HTR-8/SVneo (cell line): ENCODE results near the gene TP53TG5.

ENCODE experiments used
- DNase-seq: peaks from one replicate; pipeline ENCODE4 v3.0.0; 2011; ENCODE audit warnings: low spot score, mixed read lengths; ENCODE audit not compliant: insufficient read length
- FAIRE-seq: peaks from 2 replicates; lab custom pipeline; 2011; peaks lifted over from hg19 to GRCh38; lab: Jason Lieb, UNC

TP53TG5 gene

DNA sequence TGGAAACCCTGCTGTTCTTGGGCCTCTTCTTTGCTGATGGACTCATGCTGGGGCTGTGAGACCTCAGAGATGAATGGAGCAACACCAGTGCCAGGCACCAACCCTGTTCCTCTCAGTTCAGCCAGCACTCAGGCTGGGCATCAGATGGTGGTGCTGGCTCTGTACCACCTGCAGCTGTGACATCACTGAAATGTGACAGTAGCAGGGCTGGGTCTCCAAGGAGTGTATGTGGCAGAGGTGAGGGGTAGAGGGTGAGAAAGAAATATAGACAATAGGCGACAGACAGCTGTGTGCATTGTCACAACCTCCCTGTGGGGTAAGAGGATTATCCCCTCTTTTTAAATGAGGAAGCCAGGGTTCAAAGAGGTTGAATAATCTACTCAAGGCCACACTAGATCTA, at the start of gene TP53TG5:
TP53TG5 (minus strand) TSS at position 135 of the 400 bp plus-strand sequence; CDS start at position 46, 89 bp downstream.
- FAIRE-seq (peak; percentile 9), DNase-seq (no peak)

DNA sequence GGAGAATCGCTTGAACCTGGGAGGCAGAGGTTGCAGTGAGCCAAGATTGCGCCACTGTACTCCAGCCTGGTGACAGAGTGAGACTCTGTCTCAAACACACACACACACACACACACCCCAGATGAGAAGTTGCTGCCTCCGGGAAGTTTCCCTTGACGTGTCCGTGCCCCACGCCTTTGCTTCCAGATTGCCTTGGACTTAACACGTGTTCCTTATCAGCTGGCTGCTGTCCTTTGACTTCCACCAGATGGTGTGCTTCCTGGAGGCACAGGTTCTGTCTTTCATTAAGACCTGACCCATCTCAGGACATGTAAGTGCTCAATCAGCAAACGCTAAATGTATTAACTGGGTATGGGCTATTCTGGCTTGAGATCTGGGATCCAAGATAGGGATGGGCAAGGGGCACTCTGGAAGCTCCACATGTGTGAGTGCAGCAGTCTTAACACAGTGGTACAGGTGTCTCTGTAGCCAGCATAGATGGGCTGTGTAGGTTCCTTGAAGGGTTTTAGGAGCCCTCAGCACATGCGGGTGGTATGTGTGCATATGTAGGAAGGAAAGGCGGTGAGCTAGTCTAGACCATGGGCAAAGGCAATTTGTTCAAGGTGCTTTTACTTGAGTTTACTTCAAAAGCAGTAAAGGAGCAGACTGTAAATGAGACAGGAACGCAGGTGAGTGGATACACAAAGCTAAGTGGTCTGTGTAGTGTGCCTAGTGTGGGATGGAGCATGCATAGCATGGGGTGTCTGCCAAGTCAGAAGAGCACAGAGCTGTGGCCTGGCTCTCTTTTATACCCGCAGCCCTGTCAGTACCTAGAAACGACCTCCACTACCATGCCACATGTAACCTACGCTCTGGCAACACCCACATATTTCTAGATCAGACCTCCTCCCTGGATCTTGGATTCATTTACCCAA, 49.4 kb upstream of the TP53TG5 start:
- peak; percentile 87 for FAIRE-seq
- DNase-seq, result no peak

DNA sequence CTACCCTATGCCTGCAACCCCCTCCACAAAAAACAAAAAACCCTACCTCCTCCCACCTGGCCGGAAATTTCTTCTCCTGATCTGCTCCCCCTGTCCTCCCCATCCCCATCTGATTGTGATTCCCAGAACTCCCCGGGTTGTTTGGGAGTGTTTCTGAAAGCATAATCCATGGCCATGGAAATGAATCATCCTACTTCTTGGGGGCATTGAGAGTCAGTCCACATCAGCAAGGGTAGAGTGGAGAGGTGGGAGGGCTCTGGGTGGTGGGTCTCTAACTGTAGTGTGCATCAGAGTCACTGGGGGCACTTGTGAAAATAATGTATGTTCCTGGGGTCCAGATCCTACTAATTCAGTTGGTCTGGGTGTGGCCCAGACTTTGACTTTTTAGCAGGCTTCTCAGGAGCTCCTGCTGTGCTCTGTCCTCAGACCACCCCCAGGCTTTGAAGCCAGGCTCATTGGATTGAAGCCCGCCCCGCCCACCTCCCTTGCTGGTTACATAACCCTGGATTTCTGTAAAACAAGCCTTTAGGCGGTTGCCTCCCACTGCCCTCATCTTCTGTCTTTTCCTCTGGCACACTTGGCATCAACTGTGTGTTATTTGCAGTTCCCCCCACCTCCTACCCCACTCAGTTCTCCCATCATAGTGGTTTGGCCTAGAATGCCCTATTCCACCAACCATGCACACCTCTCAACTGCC, 48.3 kb upstream of the TP53TG5 start:
- DNase-seq, result no peak
- peak; percentile 31 for FAIRE-seq

DNA sequence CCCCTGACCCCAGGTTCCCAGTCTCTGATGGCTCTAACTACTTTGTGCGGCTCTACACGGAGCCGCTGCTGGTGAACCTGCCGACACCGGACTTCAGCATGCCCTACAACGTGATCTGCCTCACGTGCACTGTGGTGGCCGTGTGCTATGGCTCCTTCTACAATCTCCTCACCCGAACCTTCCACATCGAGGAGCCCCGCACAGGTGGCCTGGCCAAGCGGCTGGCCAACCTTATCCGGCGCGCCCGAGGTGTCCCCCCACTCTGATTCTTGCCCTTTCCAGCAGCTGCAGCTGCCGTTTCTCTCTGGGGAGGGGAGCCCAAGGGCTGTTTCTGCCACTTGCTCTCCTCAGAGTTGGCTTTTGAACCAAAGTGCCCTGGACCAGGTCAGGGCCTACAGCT, 47.4 kb upstream of the TP53TG5 start:
- FAIRE-seq (no peak), DNase-seq (no peak)

DNA sequence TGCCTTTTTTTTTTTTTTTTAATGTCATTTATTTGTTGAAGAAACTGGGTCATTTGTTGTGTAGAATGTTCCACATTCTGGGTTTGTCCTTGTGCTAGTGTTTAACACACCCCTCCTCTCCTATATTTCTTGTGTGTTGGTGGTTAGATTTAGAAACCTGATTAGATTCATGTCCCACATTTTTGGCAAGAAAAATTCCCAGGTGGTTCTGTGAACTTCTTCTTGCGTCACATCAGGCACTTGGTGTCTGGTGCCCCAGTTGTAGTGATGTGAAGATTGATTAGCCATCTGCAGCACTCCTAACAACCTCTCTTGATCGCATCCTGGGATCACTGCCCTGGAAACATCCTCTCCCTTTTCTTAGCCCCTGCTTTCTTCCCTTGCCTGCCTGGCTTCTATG, 45.6 kb upstream of the TP53TG5 start:
- no peak for DNase-seq
- no peak for FAIRE-seq

DNA sequence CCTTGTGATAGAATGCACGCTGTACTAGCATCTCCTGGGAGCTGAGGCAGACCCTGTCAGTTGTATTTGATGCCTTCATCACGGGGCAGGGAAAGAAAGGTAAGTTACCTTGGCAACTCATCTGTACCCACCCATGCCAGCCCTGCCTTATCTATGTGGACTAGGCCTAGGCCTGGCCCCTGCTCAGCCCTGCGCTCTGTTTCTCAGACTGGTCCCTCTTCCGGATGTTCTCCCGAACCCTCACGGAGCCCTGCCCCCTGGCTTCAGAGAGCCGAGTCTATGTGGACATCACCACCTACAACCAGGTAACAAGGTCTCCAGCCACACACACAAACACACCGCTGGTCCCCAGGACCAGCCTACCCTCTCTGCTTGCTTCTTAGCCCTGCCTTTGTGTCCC, 42.0 kb upstream of the TP53TG5 start:
- no peak for DNase-seq
- FAIRE-seq, result peak; percentile 58

DNA sequence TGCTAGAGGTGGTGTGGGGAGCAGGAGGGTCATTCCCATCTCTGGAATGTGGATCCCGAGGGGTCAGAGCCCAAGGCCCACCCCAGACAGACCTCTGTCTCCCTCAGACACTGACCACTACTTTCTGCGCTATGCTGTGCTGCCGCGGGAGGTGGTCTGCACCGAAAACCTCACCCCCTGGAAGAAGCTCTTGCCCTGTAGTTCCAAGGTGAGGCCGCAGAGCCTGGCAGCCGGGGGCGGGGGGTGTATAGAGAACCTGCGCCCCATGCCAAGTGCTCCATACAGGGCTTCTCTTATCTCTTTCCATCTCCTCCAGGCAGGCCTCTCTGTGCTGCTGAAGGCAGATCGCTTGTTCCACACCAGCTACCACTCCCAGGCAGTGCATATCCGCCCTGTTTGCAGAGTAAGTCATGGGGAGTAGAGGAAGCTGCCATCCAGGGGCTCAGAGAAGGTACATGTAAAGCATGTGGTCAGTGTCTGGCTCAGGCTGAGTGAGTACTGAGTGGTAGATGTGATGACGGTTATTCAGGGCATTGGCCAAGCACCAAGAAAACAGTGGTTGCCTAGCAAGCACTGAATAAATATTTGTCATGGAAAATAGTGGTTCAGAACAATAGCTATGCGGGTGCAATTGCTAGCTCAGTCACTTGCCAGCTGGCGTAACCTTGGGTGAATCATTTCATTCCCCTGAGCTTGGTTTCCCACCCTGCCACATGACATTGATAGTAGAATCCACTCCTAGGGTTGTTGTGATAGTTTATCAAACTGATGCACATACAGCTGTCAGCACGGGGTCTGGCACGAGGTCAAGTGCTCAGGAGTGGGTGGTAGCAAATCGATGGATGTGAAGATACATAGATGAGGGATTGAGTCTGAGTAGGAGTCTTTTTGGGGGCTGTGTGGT, 41.3 kb upstream of the TP53TG5 start:
- DNase-seq, result no peak
- peak; percentile 80 for FAIRE-seq

DNA sequence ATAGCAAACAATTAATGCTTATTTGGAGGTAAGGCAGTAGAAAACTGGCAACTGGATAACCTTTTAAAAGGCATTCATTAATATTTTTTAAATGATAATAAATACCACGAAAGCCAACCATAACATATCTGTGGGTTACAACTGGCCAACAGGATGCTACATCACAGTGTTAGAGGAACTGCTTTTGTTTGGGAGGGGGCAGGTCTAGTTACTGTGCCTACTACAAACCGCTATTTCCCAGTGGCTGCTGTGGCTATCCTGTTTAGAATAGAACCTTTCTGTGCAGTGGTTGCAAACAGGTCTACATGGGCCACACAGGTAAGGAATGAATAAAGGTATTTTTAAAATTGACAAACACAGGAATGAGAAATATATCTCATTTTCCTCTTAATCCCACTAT, 38.8 kb upstream of the TP53TG5 start:
- DNase-seq (no peak), FAIRE-seq (no peak)

DNA sequence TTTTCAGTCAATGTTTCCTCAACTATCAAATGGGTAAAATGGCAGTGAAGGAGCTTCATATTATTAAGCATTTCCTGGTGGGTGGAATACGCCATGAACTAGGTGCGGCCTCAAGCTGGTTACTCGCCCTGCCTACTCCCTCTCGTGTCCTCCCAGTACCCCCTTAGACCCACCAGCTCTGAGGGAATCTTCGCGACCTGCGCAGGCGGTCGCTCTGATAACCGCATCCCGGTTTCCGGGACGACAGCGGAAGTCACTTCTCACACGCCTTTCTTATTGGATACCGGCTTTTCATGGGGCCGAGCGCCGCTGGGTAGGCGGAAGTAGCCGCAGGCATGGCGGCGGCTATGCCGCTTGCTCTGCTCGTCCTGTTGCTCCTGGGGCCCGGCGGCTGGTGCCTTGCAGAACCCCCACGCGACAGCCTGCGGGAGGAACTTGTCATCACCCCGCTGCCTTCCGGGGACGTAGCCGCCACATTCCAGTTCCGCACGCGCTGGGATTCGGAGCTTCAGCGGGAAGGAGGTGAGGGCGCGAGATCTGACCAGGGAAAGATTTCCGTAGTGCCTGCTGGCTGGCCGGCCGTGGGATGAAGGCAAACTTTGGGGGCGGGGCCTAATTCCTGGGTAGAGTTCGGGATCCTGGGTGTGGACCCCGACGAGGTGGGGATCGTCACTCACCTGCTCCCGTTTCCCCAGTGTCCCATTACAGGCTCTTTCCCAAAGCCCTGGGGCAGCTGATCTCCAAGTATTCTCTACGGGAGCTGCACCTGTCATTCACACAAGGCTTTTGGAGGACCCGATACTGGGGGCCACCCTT, 37.9 kb upstream of the TP53TG5 start, which contains the start of gene PIGT:
PIGT (plus strand) TSS at position 320 of the 816 bp plus-strand sequence; CDS start at position 336, 16 bp downstream.
- peak; percentile 99 for DNase-seq
- peak; percentile 95 for FAIRE-seq

DNA sequence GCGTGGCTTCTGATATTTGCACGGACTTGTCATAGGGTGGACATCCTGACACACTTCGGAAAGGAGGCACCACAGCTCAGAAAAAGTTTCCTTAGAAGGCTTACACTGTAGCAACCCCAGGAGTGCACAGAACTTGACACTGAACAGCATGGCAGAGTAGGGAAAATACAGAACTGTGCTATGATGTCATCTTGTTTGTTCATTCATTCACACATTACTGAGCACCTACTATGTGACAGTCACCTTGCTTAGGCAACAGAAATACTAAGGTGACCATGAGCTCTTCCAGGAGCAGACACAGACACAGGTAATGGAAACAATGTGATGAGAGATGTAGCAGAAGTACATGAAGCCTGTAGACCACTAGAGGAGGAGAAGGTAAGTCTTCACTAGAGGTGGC, 35.4 kb upstream of the TP53TG5 start:
- peak; percentile 31 for FAIRE-seq

DNA sequence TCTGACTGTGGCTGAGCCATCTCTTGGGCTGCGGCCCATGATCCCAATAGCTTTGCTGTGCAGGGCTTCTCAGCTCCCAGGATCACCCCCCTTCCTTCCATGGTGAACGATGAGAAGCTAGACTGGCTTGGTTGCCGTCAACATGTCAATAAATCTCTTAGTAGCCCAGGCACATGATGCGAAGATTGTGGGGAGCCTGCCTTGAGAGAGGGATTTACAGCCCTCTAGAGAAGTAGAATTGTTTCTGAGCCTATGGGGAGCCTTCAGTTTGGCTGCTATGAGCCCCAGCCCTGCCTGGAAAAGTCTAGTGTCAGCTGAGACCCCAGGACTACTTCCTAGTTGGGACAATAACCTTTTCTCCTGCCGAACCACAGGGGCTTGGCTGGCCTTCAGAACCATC, 34.5 kb upstream of the TP53TG5 start:
- no peak for FAIRE-seq

More for the DNA sequence above, 35.4 kb upstream of the TP53TG5 start:
- DNase-seq, result no peak

DNA sequence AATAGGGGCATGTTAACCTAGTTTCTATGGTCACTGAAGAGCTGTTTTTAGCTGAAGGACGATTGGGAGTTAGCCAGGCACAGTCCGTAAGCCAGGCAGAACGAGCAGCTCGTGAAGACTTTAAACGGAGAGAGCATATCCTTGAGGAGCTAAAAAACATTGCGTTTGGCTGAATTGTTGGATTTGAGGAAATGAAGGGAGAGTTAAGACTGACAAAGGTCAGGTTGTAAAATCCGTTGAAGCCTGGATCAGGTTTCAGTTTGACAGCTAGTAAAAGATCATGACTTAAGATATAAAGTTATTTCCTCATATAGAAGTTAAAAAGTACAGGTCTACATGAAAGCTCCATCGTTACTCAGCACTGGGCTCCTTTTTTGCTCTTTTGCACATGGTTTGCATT, 32.8 kb upstream of the TP53TG5 start:
- DNase-seq (no peak), FAIRE-seq (no peak)

More for the DNA sequence above, 34.5 kb upstream of the TP53TG5 start:
- no peak for DNase-seq

DNA sequence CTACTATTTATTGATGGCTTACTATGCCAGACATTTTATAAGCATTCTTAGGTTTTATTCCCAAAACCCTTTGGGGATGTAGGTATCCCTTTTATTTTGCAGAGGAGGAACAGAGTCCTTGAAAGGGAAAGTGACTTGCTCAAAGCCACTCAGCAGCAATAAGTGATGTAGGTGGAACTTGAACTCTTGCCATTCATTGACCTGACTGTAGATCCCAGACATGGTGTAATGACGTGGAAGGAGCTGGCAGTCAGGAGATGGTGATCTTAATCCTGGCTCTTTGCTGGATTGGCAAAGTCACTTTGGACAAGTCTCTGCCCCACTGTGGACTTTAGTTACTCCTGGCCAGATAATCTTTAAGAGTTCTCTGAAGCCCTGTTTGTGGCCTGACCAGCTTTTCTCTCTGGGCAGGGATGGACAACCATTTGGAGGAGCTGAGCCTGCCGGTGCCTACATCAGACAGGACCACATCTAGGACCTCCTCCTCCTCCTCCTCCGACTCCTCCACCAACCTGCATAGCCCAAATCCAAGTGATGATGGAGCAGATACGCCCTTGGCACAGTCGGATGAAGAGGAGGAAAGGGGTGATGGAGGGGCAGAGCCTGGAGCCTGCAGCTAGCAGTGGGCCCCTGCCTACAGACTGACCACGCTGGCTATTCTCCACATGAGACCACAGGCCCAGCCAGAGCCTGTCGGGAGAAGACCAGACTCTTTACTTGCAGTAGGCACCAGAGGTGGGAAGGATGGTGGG, 31.6 kb upstream of the TP53TG5 start:
- no peak for DNase-seq
- FAIRE-seq, result peak; percentile 13

DNA sequence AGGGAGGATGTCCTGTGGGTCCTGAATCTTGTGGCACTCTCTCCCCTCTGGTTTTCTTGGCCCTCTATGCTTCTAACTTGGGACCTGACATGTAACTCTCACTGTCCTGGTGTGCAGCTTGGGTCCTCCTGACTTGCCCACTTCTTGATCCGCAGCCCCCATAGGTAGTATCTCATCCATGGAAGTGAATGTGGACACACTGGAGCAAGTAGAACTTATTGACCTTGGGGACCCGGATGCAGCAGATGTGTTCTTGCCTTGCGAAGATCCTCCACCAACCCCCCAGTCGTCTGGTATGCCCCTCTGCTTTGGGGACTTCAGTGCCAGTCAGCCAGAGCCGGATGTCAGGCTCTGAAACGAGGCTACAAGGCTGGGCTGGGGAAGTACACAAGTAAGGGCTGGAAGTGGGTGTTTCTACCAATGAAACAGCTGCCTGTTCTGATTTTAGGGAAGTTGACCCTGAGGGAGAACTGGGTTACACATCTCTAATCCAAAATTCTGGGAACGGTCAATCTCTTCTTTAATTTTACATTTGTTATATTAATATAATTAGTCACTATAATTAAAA, 30.6 kb upstream of the TP53TG5 start:
- DNase-seq, result no peak
- FAIRE-seq, result no peak

DNA sequence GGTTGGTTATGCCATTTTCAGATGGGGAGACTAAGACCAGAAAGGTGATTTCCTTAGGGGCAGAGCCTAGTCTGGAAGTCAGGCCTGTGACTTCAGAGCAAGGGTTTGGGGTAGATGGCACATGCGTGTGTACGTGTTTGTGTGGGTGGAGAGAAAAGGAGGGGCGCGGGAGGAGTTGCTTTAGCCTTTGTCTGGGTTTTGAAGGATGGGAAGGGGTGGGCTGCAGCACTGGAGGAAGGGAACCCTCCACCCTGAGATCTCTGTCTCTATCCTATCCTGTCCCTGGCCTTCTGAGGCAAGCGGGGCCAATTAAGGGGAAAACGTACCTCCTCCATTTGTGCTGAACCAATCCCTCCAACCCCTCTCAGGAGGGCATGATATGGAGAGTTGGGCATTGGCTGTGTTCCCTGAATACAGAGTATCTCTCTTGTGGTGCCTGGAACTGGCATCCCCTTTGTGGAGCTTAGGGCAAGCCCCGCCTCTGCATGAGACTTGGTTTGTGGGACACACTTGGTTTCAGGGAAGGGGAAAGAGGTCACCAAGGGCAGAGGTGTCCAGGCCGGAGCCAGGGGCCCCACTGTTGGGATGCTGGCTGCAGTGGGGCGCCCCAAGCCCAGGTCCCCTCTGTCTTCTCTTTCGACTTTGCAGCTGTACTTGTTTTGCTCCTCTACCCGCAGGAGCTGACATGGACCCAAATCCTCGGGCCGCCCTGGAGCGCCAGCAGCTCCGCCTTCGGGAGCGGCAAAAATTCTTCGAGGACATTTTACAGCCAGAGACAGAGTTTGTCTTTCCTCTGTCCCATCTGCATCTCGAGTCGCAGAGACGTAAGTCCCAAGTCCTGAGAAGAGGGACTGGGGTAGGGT, 29.9 kb upstream of the TP53TG5 start, which contains the start of gene DBNDD2:
DBNDD2 (plus strand) TSS at position 507 of the 863 bp plus-strand sequence; CDS start at position 686, 179 bp downstream.
- FAIRE-seq (no peak), DNase-seq (no peak)

DNA sequence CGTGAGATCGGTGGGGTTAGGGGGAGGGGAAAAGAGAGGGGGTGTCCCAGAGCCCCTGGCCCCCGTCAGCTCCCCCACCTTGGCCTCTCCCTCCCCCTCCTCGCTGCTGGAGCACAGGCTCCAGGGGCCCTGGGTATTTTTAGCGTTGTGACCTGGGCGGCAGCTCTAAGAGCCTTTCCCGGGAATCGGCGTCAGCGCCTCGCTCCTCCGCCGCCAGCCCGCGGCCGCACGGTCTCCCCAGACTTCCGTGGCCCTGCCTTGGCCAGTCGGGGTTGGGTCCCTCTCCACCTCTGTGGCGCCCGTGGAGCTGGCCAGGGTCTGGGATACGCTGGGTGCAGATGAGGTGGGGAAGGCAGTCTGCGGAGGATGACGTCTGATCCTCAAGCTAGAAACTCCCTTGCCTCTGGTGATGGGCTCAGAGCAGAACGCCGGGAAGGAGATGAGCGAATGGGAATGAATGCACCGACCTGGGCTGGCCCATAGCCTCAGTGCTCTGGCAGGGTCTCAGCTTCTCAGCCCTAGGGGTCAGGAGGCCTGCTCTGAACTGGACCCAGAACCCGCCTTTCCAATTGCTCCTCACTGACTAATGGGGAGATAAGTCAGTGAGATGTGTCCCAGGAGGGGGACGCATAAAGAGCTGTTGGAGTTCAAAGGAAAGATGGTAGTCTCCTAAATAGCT, 29.1 kb upstream of the TP53TG5 start:
- DNase-seq (peak; percentile 41), FAIRE-seq (peak; percentile 90)
